ENCODE results near the gene SLC13A3.

SLC13A3 gene

DNA sequence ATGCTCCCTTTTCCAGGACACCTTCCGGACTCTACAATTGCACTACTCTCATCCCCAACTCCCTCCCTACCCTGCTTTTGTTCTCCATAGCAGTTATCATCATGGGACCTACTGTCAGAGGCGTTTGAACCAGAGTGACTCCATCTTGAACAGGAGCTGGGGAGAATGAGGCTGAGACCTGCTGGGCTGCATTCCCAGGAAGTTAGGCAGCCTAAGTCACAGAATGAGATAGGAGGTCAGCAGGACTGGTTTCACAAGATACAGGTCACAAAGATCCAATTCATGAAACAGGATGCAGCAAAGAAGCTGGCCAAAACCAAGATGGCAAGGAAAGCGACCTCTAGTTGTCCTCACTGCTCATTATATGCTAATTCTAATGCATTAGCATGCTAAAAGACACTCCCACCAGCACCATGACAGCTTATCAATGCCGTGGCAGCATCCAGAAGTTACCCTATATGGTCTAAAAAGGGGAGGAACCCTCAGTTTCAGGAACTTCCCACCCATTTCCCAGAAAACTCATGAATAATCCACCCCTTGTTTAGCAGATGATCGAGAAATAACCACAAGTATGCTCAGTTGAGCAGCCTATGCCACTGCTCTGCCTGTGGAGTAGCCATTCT is 15.6 kb downstream of the SLC13A3 start:
- DNase-seq (ENCODE audit: low read depth), result no peak

GRCh38 chr20:46634528-46634927 is 16.7 kb downstream of the SLC13A3 start:
- DNase-seq (ENCODE audit: low read depth), result no peak

DNA sequence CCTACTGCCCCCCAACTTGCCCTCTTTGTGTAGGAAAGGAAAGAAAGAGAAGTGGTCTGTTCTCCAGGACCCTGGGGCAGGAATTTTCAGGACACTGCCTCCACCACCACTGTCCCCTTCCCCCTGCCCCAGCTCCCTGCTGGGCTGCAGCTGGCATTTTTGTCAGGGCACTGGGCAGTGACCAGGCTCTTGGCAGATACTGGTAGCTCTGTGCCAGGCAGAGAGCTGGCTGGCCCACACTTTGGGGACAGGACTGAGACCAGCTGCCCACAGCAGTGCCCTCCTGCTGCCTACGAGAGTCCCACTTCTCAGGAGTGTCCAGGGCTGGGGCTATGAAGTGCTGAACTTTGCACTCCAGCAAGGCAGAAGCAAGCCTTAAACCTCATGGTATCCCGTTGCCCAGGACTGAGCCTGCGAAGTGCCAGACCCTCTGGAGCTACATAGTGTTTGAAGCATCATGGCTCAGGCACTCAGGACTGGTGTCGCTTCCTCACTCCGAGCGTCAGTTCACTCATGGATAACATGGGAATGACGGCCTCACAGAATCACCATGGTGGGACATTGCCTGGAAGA is 19.3 kb downstream of the SLC13A3 start:
- DNase-seq (ENCODE audit: low read depth), result no peak

DNA sequence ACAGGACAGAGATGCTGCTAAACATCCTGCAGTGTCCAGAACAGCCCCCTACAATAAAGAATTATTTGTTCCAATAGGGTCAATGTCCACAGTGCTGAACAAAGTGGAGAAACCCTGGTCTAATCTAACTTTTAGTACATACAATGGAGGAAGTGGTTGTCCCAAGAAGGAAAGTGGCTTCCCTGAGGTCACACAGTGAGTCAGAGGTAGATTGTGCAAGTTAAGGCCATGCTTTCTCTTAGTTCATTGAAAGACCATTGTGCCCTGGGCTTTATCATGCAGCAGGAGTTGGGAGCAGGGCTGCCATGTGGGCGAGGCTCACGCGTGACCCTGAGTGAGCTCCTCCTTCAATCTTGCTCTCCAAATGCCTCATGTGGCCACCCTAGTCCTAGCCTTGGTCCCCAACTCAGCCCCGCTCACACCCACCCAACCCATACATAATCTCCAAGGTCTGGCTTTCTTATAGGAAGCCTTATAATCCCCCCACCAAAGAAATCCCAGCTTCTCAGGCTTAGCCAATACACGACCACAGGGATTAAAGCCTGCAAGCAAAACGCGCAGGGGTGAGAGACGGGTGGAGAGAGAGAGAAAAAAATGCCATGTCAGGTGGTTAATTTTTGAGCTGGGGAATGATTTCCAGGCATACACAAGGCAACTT is 19.9 kb downstream of the SLC13A3 start:
- no peak for DNase-seq (ENCODE audit: low read depth)

DNA sequence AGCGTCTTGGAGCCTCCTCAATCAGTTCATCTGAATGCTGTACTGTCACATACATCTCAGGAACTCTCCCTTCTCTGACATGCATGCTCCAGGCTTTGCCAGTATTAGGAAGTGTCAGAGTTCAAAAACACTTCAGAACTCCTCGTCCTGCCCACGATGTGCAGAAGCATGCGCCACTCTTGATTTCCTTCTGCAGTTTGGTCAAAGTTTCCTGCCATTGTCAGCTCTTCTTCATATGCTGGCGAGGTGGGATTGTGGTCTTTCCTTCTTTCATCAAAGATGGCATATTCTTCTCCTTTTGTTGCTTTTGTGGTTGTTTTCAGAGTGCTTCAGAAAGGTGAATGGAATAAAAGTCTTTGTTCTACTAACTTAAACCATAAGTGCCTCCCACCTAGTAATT is 21.0 kb downstream of the SLC13A3 start:
- no peak for DNase-seq (ENCODE audit: low read depth)

DNA sequence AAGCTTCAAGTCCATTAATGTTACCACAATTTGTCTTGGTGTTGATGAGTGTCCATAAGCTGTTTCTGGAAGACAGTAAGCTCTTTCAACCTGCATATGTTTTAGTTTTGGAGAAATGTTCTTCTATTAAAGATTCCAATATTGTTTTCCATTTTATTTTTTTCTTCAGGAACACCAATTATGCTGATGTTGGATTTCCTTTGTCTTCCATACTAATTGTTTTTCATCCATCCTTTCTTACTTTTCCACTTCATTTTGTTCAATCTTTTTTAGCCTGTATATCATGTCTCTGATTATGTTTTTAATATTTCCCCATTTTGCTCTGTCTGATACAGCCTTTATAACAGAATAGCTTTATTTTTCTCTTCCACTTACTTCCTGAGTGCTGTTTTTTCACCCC is 21.9 kb downstream of the SLC13A3 start:
- no peak for DNase-seq (ENCODE audit: low read depth)

GRCh38 chr20:46627234-46627633 is 24.0 kb downstream of the SLC13A3 start:
- DNase-seq (ENCODE audit: low read depth), result no peak

DNA sequence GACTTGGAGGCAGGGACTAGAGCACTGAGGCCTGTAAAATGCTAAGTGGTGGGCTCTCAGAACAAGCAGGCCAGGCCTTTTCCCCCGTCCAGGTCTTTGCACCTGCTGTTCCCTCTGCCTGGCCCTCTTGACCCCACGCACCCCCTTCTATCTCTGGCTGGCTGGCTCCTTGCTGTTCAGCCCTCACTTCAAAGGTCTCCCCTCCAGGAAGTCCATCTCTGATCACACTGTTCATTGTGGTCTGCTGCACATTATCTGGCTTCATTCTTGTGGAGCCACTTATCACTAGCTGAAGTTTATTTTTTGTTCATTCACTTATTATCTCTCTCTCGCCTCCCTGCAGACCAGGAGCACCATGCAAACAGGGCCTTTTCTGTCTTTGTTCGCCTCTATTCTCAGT is 24.5 kb downstream of the SLC13A3 start:
- DNase-seq (ENCODE audit: low read depth), result no peak

DNA sequence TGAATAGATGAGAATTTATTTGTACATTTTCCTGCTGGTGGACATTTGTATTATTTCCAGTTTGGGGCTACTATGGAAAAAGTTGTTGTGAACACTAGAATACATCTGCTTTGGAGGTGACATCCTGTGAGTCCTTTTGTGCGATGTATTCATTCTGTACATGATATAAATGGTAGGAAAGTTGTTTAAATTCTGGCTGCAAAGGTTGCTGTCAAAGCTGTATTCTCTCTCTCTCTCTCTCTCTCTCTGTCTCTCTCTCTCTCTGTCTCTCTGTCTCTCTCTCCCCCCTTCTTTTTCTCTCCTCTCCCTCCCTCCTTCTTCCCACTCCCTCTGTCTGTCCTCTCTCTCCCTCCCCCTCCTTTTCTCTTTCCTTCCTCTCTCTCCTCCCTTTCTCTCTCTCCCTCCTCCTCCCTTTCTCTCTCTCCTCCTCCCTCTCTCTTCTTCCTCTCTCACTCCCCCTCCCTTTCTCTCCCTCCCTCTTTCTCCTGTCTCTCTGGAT is 25.3 kb downstream of the SLC13A3 start:
- no peak for DNase-seq (ENCODE audit: low read depth)

DNA sequence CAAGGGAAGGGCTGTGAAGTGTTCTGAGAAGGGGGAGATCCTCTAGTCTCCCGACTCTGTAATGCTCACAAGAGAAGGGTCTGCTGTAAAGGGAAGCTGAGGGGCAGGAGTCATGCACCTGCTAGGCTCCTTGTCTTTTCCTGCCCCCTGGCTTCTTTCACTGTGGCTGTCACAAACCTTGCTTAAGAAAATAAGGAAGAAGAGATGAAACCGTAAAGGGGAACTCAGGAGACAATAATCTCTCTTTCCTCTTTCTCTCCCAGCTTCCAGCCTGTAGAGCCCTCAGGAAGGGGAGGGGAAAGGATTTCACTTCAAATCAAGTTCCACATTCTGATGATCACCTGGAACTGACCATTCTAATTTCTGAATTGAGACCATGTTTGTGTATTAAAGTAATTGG is 26.3 kb downstream of the SLC13A3 start:
- DNase-seq (ENCODE audit: low read depth), result no peak

DNA sequence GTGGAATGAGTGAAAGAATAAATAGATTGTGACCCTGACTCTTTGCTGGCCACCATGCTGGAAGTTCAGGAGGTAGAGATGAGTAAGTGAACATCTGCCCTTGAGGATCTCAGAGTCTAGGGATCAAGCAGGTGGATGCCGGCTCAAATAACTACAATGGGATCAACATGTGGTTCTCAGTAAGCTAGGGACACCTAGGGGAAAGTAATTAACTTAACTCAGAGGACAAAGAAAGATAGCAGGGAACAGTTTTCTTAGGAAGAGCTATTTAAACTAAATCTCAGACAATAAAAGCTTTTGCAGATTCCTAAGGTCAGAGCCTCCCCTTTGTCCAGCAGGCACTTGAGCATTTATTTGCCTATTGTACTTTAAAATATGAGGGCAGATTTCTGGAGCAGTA is 29.1 kb downstream of the SLC13A3 start:
- DNase-seq (ENCODE audit: low read depth), result no peak

- DNase-seq (ENCODE audit: low read depth), result no peak
These were observed 29.8 kb downstream of the SLC13A3 start for GRCh38 chr20:46621492-46621891.

DNA sequence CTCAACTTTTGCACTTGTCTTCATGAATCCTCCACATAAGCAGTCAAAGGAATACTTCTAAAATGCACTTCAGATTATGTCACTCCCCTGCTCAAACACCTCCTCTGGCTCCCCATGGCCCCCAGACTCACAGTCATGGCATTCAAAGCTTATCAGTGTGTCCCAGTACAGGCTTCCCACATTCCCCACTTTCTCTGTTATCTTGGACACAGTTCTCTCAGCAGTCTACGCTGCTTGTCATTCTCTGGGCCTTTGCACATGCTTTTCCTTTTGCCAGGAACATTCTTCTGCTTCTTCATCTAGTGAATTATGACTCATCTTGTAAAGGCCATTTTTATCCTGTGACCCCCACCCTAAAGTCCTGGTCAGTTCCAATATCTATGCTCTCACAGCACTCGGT is 31.8 kb downstream of the SLC13A3 start:
- DNase-seq (ENCODE audit: low read depth), result no peak

DNA sequence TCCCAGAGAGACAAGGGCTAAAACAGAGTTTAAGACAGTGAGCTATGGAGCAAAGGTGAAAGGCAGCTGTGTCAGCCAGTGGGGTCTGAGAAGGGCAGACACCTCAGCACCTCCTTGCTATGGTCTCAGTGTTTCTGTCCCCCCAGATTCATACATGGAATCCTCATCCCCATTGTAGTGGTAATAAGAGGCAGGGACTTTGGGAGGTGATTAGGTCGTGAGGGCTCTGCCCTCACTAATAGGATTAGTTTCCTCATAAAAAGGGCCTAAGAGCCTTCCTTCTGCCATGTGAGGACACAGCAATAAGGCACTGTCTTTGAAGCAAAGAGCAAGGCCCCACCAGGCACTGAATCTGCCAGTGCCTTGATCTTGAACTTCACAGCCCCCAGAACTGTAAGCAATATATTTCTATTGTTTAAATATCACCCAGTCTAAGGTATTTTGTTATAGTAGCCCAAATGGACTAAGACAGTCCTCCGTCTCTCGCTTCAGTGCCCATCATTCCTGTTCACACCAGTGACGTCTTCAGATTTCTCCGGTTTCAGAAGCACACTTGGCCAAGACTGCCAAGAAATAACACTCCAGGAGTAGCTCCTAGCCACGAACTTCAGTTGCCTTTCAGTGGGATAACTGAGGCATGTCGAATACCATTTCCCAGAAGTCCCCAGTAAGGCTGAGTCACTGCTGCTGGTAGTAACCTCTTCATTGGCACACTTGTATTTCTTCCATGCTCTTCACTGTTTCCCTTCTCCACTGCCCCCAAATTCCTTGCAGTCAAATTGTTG is 32.8 kb downstream of the SLC13A3 start:
- no peak for DNase-seq (ENCODE audit: low read depth)

DNA sequence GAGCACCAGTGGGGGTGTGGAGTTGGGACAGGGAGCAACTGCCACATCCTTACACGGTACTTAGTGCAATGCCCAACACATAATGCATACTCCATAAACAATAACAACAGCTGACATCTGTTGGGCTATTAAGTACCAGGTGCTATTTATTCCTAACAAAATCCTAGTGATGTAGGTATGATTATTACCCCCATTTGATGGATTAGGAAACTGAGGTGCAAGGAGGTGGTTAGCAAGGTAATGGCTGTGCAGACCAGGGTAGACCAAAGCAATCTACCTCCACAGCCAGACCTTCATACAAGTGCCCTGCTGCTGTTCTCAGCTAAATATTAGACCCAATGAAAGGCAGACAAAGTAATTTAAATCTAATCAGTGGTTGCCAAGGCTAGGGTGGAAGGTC is 36.8 kb downstream of the SLC13A3 start:
- no peak for DNase-seq (ENCODE audit: low read depth)

DNA sequence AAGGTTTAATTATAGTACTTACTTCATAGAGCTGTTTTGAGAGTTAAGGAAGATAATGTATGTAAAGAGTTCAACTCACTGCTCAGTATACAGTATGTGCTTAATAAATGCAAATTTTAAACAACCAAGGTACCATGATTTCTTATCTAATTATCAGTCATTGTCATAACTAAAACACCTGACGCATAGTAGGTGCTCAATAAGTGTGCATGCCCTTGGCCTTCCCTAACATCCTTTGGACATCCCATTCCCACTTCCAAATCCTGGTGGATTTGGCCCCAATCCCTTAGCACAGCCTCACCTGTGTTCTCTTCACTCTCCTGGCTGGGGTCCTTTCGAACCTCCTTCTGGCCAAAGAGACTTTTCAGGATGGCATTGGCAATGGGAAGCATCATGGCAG is 41.1 kb downstream of the SLC13A3 start:
- DNase-seq (ENCODE audit: low read depth), result no peak

GRCh38 chr20:46609043-46609442 is 42.2 kb downstream of the SLC13A3 start:
- DNase-seq (ENCODE audit: low read depth), result no peak

GRCh38 chr20:46607849-46608497 is 43.3 kb downstream of the SLC13A3 start:
- no peak for DNase-seq (ENCODE audit: low read depth)

DNA sequence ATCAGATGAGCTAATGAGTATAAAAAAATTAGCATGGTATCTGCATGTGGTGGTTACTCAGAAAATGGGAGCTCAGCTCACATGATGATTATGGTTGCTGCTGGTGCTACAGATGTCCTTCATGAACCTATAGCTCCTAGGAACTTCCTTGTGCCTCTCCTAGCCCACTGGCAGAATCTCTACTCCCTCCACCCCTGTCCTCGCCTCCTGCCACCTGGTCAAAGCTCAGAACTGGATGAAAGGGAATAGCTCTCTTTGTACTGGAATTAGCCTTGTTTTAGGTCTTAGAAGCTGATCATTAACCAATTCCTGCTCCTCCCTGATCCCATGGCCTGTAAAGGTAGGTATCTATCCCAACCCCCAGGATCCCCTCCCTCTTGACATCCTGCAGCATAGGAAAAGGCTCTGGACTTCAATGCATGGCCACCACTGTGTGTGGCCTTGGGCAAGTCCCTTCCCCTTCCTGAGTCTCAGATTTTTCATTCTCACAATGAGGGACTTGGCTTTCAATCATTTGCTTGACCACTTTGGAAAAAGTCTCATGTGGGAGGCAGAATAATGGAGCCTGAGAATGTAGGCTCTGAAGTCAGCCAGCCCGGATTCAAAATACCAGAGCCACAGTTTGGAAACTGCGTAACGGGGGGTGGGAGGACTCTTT is 43.9 kb downstream of the SLC13A3 start:
- no peak for DNase-seq (ENCODE audit: low read depth)

- no peak for DNase-seq (ENCODE audit: low read depth)
These were observed 44.5 kb downstream of the SLC13A3 start for GRCh38 chr20:46606817-46607190.

GRCh38 chr20:46605978-46606816 is 45.1 kb downstream of the SLC13A3 start:
- DNase-seq (ENCODE audit: low read depth), result no peak
